ENCODE results near the gene TAS2R40.

Gene TAS2R40

GRCh38 chr7:143233816-143234532 lies 12.1 kb downstream of the TAS2R40 start:
- TF ChIP-seq BACH2 (CRISPR knock-in tag; IDR thresholded peaks at IDR 0.05; ENCODE audit: borderline replicate concordance) (no peak), TCF4 (CRISPR knock-in tag; IDR thresholded peaks at IDR 0.05; ENCODE audit: borderline replicate concordance) (no peak), CSDC2 (CRISPR knock-in tag; IDR thresholded peaks at IDR 0.05) (no peak), ZNF565 (CRISPR knock-in tag; conservative IDR thresholded peaks at IDR 0.05; ENCODE audit: low read depth) (no peak)
- TF ChIP-seq, protein P1, sequence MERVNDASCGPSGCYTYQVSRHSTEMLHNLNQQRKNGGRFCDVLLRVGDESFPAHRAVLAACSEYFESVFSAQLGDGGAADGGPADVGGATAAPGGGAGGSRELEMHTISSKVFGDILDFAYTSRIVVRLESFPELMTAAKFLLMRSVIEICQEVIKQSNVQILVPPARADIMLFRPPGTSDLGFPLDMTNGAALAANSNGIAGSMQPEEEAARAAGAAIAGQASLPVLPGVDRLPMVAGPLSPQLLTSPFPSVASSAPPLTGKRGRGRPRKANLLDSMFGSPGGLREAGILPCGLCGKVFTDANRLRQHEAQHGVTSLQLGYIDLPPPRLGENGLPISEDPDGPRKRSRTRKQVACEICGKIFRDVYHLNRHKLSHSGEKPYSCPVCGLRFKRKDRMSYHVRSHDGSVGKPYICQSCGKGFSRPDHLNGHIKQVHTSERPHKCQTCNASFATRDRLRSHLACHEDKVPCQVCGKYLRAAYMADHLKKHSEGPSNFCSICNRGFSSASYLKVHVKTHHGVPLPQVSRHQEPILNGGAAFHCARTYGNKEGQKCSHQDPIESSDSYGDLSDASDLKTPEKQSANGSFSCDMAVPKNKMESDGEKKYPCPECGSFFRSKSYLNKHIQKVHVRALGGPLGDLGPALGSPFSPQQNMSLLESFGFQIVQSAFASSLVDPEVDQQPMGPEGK (CRISPR knock-in tag; IDR thresholded peaks at IDR 0.05; ENCODE audit: borderline replicate concordance) = no peak
- no peak for ATAC-seq

DNA sequence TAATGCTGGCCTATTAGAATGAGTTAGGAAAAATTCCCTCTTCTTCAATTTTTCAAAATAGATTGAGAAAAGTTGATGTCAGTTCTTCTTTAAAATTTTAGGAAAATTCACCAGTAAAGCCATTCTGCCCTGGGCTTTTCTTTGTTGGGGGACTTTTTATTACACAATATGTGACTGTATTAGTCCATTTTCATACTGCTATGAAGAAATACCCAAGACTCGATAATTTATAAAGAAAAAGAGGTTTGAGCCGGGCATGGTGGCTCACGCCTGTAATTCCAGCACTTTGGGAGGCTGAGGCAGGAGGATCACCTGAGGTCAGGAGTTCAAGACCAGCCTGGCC lies 12.7 kb downstream of the TAS2R40 start:
- TF ChIP-seq, protein P2, sequence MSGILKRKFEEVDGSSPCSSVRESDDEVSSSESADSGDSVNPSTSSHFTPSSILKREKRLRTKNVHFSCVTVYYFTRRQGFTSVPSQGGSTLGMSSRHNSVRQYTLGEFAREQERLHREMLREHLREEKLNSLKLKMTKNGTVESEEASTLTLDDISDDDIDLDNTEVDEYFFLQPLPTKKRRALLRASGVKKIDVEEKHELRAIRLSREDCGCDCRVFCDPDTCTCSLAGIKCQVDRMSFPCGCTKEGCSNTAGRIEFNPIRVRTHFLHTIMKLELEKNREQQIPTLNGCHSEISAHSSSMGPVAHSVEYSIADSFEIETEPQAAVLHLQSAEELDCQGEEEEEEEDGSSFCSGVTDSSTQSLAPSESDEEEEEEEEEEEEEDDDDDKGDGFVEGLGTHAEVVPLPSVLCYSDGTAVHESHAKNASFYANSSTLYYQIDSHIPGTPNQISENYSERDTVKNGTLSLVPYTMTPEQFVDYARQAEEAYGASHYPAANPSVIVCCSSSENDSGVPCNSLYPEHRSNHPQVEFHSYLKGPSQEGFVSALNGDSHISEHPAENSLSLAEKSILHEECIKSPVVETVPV (CRISPR knock-in tag; IDR thresholded peaks at IDR 0.05) = no peak
- TF ChIP-seq, protein P3, sequence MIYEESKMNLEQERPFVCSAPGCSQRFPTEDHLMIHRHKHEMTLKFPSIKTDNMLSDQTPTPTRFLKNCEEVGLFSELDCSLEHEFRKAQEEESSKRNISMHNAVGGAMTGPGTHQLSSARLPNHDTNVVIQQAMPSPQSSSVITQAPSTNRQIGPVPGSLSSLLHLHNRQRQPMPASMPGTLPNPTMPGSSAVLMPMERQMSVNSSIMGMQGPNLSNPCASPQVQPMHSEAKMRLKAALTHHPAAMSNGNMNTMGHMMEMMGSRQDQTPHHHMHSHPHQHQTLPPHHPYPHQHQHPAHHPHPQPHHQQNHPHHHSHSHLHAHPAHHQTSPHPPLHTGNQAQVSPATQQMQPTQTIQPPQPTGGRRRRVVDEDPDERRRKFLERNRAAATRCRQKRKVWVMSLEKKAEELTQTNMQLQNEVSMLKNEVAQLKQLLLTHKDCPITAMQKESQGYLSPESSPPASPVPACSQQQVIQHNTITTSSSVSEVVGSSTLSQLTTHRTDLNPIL (CRISPR knock-in tag; IDR thresholded peaks at IDR 0.05; ENCODE audit: low read depth) = no peak
- TF ChIP-seq ARNTL (CRISPR knock-in tag; IDR thresholded peaks at IDR 0.05; ENCODE audit: borderline replicate concordance, low read depth) (no peak), PPARA (CRISPR knock-in tag; IDR thresholded peaks at IDR 0.05; ENCODE audit: borderline replicate concordance) (no peak), OSR1 (CRISPR knock-in tag; IDR thresholded peaks at IDR 0.05) (no peak), GLIS3 (CRISPR knock-in tag; IDR thresholded peaks at IDR 0.05) (no peak), ZNF8 (CRISPR knock-in tag; IDR thresholded peaks at IDR 0.05) (no peak), TOX (CRISPR knock-in tag; IDR thresholded peaks at IDR 0.05; ENCODE audit: borderline replicate concordance) (no peak), ZC3H10 (CRISPR knock-in tag; IDR thresholded peaks at IDR 0.05) (no peak)
- ATAC-seq = no peak

DNA sequence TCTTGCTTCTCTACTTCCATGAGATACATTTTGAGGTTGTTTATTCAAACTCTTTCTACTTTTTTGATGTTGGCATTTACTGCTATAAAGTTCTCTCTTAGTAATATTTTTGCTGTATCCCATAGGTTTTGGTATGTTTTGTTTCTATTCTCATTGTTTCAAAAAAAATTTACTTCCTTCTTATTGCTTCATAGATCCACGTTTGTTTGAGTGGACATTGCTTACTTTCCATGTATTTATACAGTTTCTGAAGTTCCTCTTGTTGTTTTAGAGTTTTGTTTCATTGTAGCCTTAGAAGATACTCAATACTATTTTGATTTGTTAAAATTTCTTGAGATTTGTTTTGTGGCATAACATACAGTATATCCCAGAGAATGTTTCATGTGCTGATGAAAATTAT lies 13.7 kb downstream of the TAS2R40 start:
- TF ChIP-seq POU6F1 (CRISPR knock-in tag; IDR thresholded peaks at IDR 0.05; ENCODE audit: borderline replicate concordance, low read depth) = no peak
- TF ChIP-seq, protein P4, sequence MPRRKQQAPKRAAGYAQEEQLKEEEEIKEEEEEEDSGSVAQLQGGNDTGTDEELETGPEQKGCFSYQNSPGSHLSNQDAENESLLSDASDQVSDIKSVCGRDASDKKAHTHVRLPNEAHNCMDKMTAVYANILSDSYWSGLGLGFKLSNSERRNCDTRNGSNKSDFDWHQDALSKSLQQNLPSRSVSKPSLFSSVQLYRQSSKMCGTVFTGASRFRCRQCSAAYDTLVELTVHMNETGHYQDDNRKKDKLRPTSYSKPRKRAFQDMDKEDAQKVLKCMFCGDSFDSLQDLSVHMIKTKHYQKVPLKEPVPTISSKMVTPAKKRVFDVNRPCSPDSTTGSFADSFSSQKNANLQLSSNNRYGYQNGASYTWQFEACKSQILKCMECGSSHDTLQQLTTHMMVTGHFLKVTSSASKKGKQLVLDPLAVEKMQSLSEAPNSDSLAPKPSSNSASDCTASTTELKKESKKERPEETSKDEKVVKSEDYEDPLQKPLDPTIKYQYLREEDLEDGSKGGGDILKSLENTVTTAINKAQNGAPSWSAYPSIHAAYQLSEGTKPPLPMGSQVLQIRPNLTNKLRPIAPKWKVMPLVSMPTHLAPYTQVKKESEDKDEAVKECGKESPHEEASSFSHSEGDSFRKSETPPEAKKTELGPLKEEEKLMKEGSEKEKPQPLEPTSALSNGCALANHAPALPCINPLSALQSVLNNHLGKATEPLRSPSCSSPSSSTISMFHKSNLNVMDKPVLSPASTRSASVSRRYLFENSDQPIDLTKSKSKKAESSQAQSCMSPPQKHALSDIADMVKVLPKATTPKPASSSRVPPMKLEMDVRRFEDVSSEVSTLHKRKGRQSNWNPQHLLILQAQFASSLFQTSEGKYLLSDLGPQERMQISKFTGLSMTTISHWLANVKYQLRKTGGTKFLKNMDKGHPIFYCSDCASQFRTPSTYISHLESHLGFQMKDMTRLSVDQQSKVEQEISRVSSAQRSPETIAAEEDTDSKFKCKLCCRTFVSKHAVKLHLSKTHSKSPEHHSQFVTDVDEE (CRISPR knock-in tag; IDR thresholded peaks at IDR 0.05) = no peak
- TF ChIP-seq, protein P1 (CRISPR knock-in tag; IDR thresholded peaks at IDR 0.05; ENCODE audit: borderline replicate concordance) = no peak
- TF ChIP-seq CSDC2 (CRISPR knock-in tag; IDR thresholded peaks at IDR 0.05) = no peak
- no peak for TF ChIP-seq ZNF8 (CRISPR knock-in tag; IDR thresholded peaks at IDR 0.05)
- TF ChIP-seq TOX (CRISPR knock-in tag; IDR thresholded peaks at IDR 0.05; ENCODE audit: borderline replicate concordance) = no peak
- TF ChIP-seq PPARA (CRISPR knock-in tag; IDR thresholded peaks at IDR 0.05; ENCODE audit: borderline replicate concordance) = no peak
- no peak for TF ChIP-seq RARB (CRISPR knock-in tag; IDR thresholded peaks at IDR 0.05)
- no peak for TF ChIP-seq OSR1 (CRISPR knock-in tag; IDR thresholded peaks at IDR 0.05)
- TF ChIP-seq BACH2 (CRISPR knock-in tag; IDR thresholded peaks at IDR 0.05; ENCODE audit: borderline replicate concordance) = no peak
- no peak for TF ChIP-seq ESRRG (CRISPR knock-in tag; IDR thresholded peaks at IDR 0.05)
- no peak for TF ChIP-seq ZFP3 (CRISPR knock-in tag; IDR thresholded peaks at IDR 0.05)
- TF ChIP-seq ZNF70 (CRISPR knock-in tag; IDR thresholded peaks at IDR 0.05) = no peak
- TF ChIP-seq TCF4 (CRISPR knock-in tag; IDR thresholded peaks at IDR 0.05; ENCODE audit: borderline replicate concordance) = no peak
- TF ChIP-seq ARNTL (CRISPR knock-in tag; IDR thresholded peaks at IDR 0.05; ENCODE audit: borderline replicate concordance, low read depth) = no peak
- no peak for TF ChIP-seq SNAI2 (CRISPR knock-in tag; IDR thresholded peaks at IDR 0.05)
- TF ChIP-seq ISL1 (CRISPR knock-in tag; IDR thresholded peaks at IDR 0.05) = no peak
- no peak for TF ChIP-seq ZC3H10 (CRISPR knock-in tag; IDR thresholded peaks at IDR 0.05)
- ATAC-seq = no peak
